ENCODE results near the gene XPNPEP3.

DNA sequence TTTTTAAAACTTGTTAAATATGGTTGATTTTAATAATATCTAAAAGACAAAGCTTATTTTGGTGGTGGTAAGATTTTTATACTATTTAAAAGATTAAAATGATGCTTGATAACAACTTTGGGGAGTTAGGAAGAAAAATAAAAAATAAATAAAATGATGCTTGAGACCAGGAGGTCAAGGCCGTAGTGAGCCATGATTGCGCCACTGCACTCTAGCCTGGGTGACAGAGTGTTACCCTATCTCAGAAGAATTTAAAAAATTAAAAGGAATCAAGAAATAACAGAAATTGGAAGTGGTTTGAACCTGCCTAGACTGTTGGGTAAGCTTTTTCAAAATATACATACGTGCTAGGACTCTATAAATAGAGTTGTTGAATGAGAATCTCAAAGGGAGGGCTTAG lies 17.1 kb downstream of the XPNPEP3 start:
- TF ChIP-seq, protein P1, sequence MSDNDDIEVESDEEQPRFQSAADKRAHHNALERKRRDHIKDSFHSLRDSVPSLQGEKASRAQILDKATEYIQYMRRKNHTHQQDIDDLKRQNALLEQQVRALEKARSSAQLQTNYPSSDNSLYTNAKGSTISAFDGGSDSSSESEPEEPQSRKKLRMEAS (IDR thresholded peaks at IDR 0.05; ENCODE audit: low read depth, low read length): no peak
- TF ChIP-seq MYC (IDR thresholded peaks at IDR 0.05; ENCODE audit: low read depth, low read length) (no peak), POLR2A (IDR thresholded peaks at IDR 0.05; ENCODE audit: extremely low read depth, insufficient read length) (no peak)
- TF ChIP-seq, protein P2, sequence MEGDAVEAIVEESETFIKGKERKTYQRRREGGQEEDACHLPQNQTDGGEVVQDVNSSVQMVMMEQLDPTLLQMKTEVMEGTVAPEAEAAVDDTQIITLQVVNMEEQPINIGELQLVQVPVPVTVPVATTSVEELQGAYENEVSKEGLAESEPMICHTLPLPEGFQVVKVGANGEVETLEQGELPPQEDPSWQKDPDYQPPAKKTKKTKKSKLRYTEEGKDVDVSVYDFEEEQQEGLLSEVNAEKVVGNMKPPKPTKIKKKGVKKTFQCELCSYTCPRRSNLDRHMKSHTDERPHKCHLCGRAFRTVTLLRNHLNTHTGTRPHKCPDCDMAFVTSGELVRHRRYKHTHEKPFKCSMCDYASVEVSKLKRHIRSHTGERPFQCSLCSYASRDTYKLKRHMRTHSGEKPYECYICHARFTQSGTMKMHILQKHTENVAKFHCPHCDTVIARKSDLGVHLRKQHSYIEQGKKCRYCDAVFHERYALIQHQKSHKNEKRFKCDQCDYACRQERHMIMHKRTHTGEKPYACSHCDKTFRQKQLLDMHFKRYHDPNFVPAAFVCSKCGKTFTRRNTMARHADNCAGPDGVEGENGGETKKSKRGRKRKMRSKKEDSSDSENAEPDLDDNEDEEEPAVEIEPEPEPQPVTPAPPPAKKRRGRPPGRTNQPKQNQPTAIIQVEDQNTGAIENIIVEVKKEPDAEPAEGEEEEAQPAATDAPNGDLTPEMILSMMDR (IDR thresholded peaks at IDR 0.05; ENCODE audit: low read depth, low read length): no peak

Data from NB4 (cell line).